Jurkat, Clone E6-1 (cell line): ENCODE data around the gene MST1R. TPM values are rescaled to one million over a fixed set of nuclear protein-coding genes. Genes with fewer than 3 reads are reported as not detected.
"Not testable (repeated sequence)": the region's sequence is repeated elsewhere in the genome, so short reads cannot be mapped to it uniquely, and the experiment has no call there.

Source experiments
- DNase-seq: peaks from one replicate; pipeline ENCODE4 v3.0.0-alpha.2; 2011; ENCODE audit warnings: low read depth, low spot score
- H3K4me3 ChIP-seq: 2 replicates; pipeline ENCODE4 v1.5.1; 2011; ENCODE audit warnings: mild to moderate bottlenecking, low read length, control low read depth, moderate library complexity
- polyA plus RNA-seq: library from polyadenylated mRNA; unstranded; fragments of >200 nt; gene quantifications from one replicate; pipeline ENCODE4 v1.2.1, GENCODE V29; 2012; ENCODE audit warnings: missing spikeins; ENCODE audit not compliant: insufficient read length, insufficient read depth

MST1R gene
- polyA plus RNA-seq = not detected

GRCh38 chr3:49903451-49904424 lies at the start of gene MST1R:
TSS of gene MST1R (minus strand) at chr3:49903873. CDS start at chr3:49903609, 264 bp downstream.
- no peak within 1 kb of the TSS for H3K4me3 ChIP-seq
- no peak for DNase-seq

DNA sequence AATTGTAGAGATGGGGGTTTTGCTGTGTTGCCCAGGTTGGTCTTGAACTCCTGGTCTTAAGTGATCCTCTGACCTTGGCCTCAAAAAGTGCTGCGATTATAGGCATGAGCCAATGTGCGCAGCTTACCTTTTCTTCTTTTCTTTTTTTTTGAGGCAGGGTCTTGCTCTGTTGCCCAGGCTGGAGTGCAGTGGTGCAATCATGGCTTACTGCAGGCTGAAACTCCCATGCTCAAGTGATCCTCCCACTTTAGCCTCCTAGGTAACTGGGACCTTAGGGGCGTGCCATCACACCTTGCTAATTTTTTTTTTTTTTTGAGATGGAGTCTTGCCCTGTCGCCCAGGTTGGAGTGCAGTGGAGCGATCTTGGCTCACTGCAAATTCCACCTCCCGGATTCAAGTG lies 49.3 kb upstream of the MST1R start:
- DNase-seq = no peak
- H3K4me3 ChIP-seq = no peak overlapping the region

GRCh38 chr3:49942651-49943050 lies 39.0 kb upstream of the MST1R start:
- H3K4me3 ChIP-seq = no peak overlapping the region
- no peak for DNase-seq

- H3K4me3 ChIP-seq = peak overlapping the region; percentile 95
- no peak for DNase-seq
These were observed 37.1 kb upstream of the MST1R start for GRCh38 chr3:49940667-49941249.

GRCh38 chr3:49939858-49940666 lies 36.4 kb upstream of the MST1R start, which contains the start of gene RBM6:
TSS of gene RBM6 (plus strand) at chr3:49940150. CDS start at chr3:49962642, 22,492 bp downstream.
- DNase-seq = peak; percentile 99

DNA sequence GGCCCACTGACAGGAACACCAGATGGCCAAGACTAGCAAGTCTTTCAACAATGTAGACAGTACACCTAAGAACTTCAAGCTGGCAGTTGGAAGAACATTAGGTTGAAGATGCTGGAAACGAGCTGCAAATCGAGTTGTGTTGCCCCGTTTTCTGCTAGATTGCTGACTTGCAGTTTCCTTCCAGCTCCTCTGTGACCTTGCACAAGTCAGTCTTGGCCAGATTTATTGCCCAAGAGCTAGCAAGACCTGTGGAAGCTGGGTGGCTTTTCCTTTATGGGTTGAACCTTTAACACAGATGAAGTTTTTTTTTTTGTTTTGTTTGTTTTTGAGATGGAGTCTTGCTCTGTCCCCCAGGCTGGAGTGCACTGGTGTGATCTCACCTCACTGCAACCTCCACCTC lies 33.4 kb upstream of the MST1R start:
- H3K4me3 ChIP-seq = no peak overlapping the region
- no peak for DNase-seq

More at GRCh38 chr3:49939858-49940666, 36.4 kb upstream of the MST1R start, which contains the start of gene RBM6:
- H3K4me3 ChIP-seq = peak within 1 kb of the TSS; percentile 95

- not testable (repeated sequence) for H3K4me3 ChIP-seq
These were observed 28.6 kb upstream of the MST1R start for GRCh38 chr3:49932281-49932680.

GRCh38 chr3:49930922-49931321 lies 27.2 kb upstream of the MST1R start:
- no peak overlapping the region for H3K4me3 ChIP-seq

More at GRCh38 chr3:49932281-49932680, 28.6 kb upstream of the MST1R start:
- not testable (repeated sequence) for DNase-seq

GRCh38 chr3:49930168-49930690 lies 26.6 kb upstream of the MST1R start:
- DNase-seq = no peak

More at GRCh38 chr3:49930922-49931321, 27.2 kb upstream of the MST1R start:
- DNase-seq = no peak

DNA sequence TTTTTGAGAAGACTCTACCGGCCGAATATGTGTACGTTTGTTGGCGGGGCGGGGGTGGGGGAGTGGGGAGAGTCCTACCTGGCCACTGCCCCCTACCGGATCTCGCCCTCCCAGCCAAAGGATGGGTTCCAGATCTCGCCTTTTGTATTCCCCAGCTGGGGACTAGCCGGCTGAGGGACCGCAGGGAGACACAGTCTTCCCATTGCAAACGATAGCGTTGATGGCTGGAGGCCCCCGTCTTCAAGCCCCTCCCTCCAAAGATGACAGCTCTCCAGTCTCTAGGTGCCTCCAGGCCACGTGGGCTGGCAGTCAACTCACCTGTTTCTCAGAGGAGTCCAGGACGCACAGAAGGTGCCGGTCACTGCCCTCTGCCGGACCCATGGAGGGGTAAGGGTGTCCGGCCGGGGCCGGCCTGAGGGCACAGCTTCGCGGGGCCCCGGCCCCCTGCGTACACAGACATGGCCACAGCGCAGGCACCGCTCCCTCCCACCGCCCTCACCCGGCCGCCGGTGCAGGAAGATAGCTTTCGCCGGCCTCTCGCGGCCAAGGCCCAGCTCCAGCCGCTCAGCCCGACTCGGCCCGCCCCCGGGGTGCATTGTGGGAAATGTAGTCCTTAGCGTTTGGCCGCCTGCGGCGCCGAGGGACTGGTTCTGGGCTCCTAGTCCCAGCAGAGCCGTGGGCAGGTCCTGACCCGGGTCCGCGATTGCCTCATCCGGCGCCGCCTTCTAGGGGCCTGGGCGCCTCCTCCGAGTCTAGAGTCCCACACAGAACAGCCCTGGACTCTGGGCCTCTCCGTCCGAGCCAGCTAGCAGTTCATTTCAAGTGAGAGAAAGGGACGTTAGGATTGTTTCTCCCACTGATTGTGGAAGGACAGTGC lies 25.9 kb upstream of the MST1R start, which contains the start of gene MON1A:
Gene MON1A, minus strand, starts transcription at position 521 of the 877 bp plus-strand sequence. CDS start 16,465 bp downstream, outside the sequence.
- peak within 1 kb of the TSS; percentile 88 for H3K4me3 ChIP-seq
- DNase-seq = peak; percentile 35

More at GRCh38 chr3:49930168-49930690, 26.6 kb upstream of the MST1R start:
- peak overlapping the region; percentile 88 for H3K4me3 ChIP-seq

GRCh38 chr3:49928481-49929017 lies 24.9 kb upstream of the MST1R start:
- H3K4me3 ChIP-seq = no peak overlapping the region
- DNase-seq = no peak

DNA sequence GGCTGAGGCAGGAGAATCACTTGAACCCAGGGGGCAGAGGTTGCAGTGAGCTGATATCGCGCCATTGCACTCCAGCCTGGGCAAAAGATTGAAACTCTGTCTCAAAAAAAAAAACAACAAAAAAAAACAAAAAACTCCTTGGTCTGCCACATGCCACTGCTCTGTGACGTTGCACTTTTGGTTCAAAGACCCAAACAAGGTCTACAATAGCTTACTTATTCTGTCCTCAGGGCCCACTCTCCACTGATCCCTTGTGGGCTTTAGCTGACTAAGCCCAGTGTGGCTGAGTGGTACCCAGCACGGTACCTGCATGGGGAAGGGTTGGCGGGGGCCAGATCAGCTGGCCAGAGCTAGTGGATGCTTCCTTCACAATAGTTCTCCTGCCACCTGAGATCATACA lies 24.1 kb upstream of the MST1R start:
- DNase-seq = no peak
- no peak overlapping the region for H3K4me3 ChIP-seq

GRCh38 chr3:49926117-49926728 lies 22.6 kb upstream of the MST1R start:
- DNase-seq = no peak
- H3K4me3 ChIP-seq = no peak overlapping the region

GRCh38 chr3:49925485-49925884 lies 21.8 kb upstream of the MST1R start:
- DNase-seq = no peak
- no peak overlapping the region for H3K4me3 ChIP-seq

- DNase-seq = no peak
- no peak overlapping the region for H3K4me3 ChIP-seq
These were observed 21.0 kb upstream of the MST1R start for GRCh38 chr3:49924683-49925082.

DNA sequence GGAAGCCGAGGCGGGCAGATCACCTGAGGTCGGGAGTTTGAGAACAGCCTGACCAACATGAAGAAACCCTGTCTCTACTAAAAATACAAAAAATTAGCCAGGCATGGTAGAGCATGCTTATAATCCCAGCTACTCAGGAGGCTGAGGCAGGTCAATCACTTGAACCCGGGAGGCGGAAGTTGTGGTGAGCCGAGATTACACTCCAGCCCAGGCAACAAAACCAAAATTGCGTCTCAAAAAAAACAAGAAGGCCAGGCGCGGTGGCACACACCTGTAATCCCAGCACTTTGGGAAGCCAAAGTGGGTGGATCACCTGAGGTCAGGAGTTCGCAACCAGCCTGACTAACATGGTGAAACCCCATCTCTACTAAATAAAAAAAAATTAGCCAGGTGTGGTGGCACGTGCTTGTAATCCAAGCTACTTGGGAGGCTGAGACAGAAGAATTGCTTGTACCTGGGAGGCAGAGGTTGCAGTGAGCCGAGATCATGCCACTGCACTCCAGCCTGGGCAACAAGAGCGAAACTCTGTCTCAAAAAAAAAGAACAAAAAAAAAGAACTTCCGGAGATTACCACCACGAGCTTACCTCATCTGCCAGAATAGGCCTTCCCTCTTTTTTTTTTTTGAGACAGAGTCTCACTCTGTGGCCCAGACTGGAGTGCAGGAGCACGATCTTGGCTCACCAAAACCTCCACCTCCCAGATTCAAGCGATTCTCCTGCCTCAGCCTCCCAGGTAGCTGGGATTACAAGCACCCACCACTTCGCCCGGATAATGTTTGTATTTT lies 14.3 kb upstream of the MST1R start:
- DNase-seq, H3K4me3 ChIP-seq: not testable (repeated sequence)
